IPS-18c (cell line): ENCODE data around the gene TMEM178B.

Experiments
- H3K4me3 ChIP-seq: 2 replicates; pipeline ENCODE4 v1.7.0; 2013; ENCODE audit warnings: low read depth, mild to moderate bottlenecking, low read length, moderate library complexity; ENCODE audit not compliant: insufficient read depth
- H3K9me3 ChIP-seq: one replicate; pipeline ENCODE4 v1.6.1; 2013; ENCODE audit warnings: mild to moderate bottlenecking, low read length, moderate library complexity; ENCODE audit not compliant: control insufficient read depth, insufficient read depth

TMEM178B gene

GRCh38 chr7:141416650-141417270, 342.9 kb downstream of the TMEM178B start:
- no peaks in the 10 kb centered on the region for H3K9me3 ChIP-seq
- no peak overlapping the region for H3K4me3 ChIP-seq

- Histone ChIP-seq H3K9me3 (no peaks in the 10 kb centered on the region), H3K4me3 (no peak overlapping the region)
Observed at GRCh38 chr7:141417506-141417905, 343.6 kb downstream of the TMEM178B start.

- no peaks in the 10 kb centered on the region for H3K9me3 ChIP-seq
- no peak overlapping the region for H3K4me3 ChIP-seq
Observed at GRCh38 chr7:141418066-141418465, 344.2 kb downstream of the TMEM178B start.

GRCh38 chr7:141421306-141421705, 347.4 kb downstream of the TMEM178B start:
- no peak overlapping the region for H3K4me3 ChIP-seq
- no peaks in the 10 kb centered on the region for H3K9me3 ChIP-seq

GRCh38 chr7:141427134-141427533, 353.3 kb downstream of the TMEM178B start:
- Histone ChIP-seq H3K9me3 (no peaks in the 10 kb centered on the region), H3K4me3 (no peak overlapping the region)

GRCh38 chr7:141430455-141431139, 356.7 kb downstream of the TMEM178B start:
- H3K9me3 ChIP-seq: peaks cover 2% of the 10 kb centered on the region
- H3K4me3 ChIP-seq: peak overlapping the region; percentile 30; the same call in 1 of the 2 replicates

GRCh38 chr7:141431140-141431479, 357.2 kb downstream of the TMEM178B start:
- Histone ChIP-seq H3K4me3 (peak overlapping the region; percentile 30; the same call in 1 of the 2 replicates), H3K9me3 (peaks cover 2% of the 10 kb centered on the region)

- Histone ChIP-seq H3K9me3 (peaks cover 2% of the 10 kb centered on the region), H3K4me3 (no peak overlapping the region)
Observed at GRCh38 chr7:141431711-141432110, 357.8 kb downstream of the TMEM178B start.

GRCh38 chr7:141433698-141434097, 359.8 kb downstream of the TMEM178B start:
- Histone ChIP-seq H3K9me3 (peaks cover 2% of the 10 kb centered on the region), H3K4me3 (no peak overlapping the region)

GRCh38 chr7:141436139-141436538, 362.3 kb downstream of the TMEM178B start:
- H3K9me3 ChIP-seq: peaks cover 2% of the 10 kb centered on the region

GRCh38 chr7:141436575-141437075, 362.8 kb downstream of the TMEM178B start:
- peaks cover 2% of the 10 kb centered on the region for H3K9me3 ChIP-seq
- H3K4me3 ChIP-seq: no peak overlapping the region

More at GRCh38 chr7:141436139-141436538, 362.3 kb downstream of the TMEM178B start:
- H3K4me3 ChIP-seq: no peak overlapping the region

GRCh38 chr7:141439164-141439563, 365.3 kb downstream of the TMEM178B start:
- no peak overlapping the region for H3K4me3 ChIP-seq

GRCh38 chr7:141439776-141440175, 365.9 kb downstream of the TMEM178B start:
- H3K4me3 ChIP-seq: no peak overlapping the region
- no peaks in the 10 kb centered on the region for H3K9me3 ChIP-seq

More at GRCh38 chr7:141439164-141439563, 365.3 kb downstream of the TMEM178B start:
- no peaks in the 10 kb centered on the region for H3K9me3 ChIP-seq

- no peak overlapping the region for H3K4me3 ChIP-seq
- no peaks in the 10 kb centered on the region for H3K9me3 ChIP-seq
Observed at GRCh38 chr7:141441837-141442627, 368.2 kb downstream of the TMEM178B start.

GRCh38 chr7:141442781-141443180, 368.9 kb downstream of the TMEM178B start:
- no peaks in the 10 kb centered on the region for H3K9me3 ChIP-seq
- no peak overlapping the region for H3K4me3 ChIP-seq

- Histone ChIP-seq H3K9me3 (no peaks in the 10 kb centered on the region), H3K4me3 (no peak overlapping the region)
Observed at GRCh38 chr7:141444961-141445360, 371.1 kb downstream of the TMEM178B start.

- Histone ChIP-seq H3K4me3 (no peak overlapping the region), H3K9me3 (no peaks in the 10 kb centered on the region)
Observed at GRCh38 chr7:141451232-141451631, 377.4 kb downstream of the TMEM178B start.

GRCh38 chr7:141452911-141453310, 379.0 kb downstream of the TMEM178B start:
- Histone ChIP-seq H3K4me3 (no peak overlapping the region), H3K9me3 (no peaks in the 10 kb centered on the region)
